ENCODE data around the gene C11orf97.
"Not testable (repeated sequence)": the region's sequence is repeated elsewhere in the genome, so short reads cannot be mapped to it uniquely, and the experiment has no call there.

C11orf97 gene

DNA sequence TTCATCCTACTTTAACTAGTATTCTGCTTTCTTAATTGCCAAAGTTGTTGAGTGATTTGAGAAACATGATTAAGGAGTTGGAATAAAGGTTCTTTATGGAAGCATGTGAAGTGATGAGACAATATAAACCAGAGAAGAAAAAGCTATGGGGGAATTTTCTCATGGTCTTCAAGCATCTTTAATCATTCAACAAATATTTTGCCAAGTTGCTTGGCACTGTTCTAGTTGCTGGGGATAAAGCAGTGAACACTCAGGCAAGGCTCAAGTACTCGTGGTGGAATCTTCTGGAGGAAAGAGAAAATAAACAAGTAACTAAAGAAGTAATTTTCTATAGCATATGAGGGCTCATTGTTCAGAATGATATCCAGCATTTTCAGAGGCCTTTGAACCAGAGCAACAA lies 45.7 kb downstream of the C11orf97 start:
- FAIRE-seq, result no peak

DNA sequence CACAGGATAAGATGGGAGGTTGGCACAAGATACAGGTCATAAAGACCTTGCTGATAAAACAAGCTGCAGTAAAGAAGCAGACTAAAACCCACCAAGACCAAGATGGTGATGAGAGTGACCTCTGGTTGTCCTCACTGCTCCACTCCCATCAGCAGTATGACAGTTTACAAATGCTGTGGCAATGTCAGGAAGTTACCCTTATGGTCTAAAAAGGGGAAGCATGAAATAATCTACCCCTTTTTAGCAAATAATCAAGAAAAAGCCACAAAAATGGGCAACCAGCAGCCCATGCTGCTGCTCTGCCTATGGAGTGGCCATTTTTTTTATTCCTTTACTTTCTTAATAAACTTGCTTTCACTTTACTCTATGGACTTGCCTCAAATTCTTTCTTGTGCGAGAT lies 46.2 kb downstream of the C11orf97 start:
- FAIRE-seq, result no peak

DNA sequence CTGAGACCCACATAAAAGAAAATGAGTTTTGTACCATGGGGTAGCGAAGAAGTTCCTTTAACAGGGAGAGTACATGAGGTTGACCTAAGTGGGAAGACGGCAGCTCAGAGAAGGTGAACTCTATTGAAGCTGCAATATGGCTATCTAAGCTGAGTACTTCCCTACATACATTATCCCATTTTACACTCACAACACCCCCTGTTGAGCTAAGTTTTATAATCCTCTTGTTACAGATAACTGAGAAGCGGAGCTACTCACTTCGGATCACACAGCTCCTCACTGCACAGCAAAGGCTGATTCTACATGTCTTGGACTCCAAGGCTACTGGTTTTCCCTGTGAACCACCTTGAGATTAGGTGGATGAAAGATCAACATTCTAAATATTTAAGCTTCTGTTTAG lies 46.7 kb downstream of the C11orf97 start:
- FAIRE-seq, result no peak

DNA sequence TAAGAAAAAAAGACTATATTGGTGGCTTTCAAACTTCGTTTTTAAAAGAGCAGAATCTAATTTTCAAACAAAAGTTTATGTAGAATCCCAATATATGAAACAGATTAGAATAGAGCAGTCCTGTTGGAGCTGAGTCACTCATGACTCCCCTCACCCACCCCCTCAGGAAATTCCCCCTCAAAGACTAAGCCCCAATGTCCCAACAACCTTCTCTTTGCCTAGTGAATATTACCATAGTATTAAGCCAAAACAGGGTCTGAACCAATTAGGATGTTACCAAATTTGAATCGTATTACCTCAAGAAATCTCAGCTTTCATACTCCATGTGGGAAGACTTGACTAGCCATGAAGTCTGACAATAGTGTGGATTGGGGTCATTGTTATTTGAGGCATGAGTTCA lies 47.1 kb downstream of the C11orf97 start:
- no peak for FAIRE-seq

DNA sequence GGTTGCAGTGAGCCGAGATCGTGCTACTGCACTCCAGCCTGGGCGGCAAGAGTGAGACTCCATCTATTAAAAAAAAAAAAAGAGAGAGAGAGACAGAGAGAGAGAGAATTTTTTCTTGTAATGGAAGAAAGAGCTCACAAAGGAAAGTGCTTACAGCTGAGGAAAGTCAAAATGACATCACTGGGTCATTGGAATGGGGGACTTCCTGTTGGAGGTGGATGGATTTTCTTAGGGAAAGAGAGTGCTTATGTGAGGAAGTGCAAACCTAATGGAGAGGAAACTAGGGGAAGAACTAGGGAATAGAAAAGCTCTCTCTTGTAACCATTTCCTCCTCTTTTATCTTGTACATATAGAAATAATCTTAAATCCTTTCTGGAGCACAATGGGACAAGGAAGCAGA lies 48.6 kb downstream of the C11orf97 start:
- FAIRE-seq, result no peak

DNA sequence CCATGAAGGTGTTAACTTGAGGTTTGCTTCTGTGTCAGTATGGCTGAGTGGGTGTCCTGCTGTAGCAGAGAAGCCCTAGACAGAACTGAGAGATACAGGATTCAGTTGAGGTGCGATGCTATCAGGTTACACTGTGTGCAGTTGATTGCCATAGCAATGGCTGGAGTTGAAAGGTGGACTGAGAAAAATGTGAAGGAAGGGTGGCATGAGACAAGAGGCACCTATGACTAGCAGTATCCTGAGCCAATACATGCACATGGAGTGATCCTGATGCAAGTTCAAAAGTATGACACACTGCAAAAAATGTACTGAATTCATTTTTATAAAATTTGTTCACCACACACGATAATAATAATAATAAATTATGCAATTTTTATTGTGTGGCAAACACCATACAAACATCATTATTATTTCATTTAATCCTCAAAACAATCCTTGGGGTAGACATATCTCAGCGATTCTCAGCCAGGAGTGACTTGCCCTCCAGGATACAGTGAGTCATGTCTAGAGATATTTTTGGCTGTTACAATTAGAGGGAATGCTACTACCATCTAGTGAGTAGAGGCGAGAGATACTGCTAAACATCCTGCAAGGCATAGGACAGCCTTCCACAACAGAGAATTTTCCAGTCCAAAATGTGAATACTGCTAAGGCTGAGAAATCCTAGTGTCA lies 51.1 kb downstream of the C11orf97 start:
- no peak for FAIRE-seq

DNA sequence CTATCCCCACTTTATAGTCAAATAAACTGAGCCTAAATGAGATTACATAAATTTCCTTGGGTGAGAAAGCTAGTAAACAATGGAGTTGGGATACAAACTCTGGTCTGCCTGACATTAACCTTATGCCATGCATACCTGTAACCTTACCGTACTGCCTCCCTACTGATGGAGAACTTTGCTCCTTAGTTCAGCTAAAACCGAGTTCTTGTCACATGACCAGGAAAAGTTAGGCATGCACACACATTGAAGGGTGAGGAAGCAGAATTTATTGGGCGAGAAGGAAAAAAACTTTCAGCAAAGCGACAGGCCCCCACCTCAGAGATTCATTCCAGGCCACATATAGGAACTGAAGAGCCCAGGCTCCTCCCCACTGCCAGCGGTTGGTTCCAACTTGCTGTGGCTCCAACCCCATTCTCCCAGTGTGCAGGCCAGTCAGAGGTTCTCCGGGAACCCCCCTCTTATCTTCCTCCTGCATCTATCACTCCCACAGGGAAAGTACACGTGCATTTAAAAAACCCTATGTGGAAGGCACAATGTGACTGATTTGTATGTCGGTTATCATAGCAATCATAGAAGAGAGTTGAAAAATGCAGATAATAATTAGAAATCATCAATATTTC lies 51.7 kb downstream of the C11orf97 start:
- FAIRE-seq, result no peak

DNA sequence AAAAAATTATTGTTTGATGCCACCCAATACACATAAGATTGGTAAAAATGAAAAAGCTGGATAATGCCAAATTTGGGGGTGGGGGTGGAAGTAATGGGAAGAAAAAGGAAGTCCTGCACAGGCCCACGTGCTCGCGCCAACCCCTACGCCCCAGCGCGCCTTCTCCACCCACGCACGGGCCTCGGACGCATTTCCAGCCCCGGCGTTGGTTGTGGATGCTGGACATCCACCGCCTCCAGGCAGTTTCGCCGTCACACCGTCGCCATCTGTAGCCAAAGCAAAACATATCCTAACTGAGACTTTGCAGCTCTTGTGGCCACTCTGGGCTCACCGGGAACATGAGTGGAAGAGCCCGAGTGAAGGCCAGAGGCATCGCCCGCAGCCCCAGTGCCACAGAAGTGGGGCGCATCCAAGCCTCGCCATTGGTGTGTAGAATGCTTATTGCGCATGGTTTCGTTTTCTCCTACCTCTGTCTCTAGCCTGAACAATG lies 55.0 kb downstream of the C11orf97 start, which contains the start of gene PIWIL4:
TSS of gene PIWIL4 (plus strand) at position 188 of the 490 bp plus-strand sequence. CDS start at position 339, 151 bp downstream.
- no peak for FAIRE-seq

DNA sequence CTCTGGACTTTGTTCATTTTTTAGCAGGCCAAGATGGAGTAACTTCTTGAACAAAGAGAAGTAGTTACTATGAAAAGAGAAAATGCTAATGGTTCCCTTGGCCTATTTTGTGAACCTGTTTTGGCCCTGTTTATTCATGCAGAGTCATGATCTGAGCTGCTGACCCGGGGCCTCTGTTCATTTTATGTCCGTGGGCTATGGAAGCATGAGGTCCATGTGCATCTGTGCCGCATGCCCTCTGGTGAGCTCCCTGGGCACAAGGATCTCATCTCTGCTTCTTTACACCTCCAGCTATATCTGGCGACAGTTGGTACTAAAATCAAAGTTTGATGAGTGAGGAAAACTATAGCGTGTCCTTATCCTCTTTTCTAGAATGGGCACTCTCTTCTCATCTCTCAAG lies 55.9 kb downstream of the C11orf97 start:
- FAIRE-seq, result no peak

DNA sequence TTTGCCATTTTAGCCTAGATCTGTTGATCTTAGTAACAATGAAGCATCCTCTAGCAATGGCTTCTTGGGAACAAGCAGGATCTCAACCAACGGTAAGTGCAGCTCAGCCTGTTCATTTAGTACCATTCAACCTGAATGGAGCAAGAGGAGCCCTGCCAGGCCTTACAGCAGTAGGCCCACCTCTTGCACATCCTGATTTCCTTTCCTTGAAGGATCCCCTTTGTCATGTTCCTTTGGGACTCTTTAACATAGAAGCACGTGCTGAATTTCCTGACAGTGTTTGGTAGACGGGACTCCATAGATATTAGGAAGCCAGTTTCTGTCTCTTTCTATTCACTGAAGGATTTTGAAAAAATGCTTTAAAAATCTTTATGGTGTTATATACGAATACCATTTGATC lies 56.5 kb downstream of the C11orf97 start:
- no peak for FAIRE-seq

DNA sequence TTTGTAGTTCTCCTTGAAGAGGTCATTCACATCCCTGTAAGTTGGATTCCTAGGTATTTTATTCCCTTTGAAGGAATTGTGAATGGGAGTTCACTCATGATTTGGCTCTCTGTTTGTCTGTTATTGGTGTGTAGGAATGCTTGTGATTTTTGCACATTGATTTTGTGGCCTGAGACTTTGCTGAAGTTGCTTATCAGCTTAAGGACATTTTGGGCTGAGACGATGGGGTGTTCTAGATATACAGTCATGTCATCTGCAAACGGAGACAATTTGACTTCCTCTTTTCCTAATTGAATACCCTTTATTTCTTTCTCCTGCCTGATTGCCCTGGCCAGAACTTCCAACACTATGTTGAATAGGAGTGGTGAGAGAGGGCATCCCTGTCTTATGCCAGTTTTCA lies 60.7 kb downstream of the C11orf97 start:
- not testable (repeated sequence) for FAIRE-seq

DNA sequence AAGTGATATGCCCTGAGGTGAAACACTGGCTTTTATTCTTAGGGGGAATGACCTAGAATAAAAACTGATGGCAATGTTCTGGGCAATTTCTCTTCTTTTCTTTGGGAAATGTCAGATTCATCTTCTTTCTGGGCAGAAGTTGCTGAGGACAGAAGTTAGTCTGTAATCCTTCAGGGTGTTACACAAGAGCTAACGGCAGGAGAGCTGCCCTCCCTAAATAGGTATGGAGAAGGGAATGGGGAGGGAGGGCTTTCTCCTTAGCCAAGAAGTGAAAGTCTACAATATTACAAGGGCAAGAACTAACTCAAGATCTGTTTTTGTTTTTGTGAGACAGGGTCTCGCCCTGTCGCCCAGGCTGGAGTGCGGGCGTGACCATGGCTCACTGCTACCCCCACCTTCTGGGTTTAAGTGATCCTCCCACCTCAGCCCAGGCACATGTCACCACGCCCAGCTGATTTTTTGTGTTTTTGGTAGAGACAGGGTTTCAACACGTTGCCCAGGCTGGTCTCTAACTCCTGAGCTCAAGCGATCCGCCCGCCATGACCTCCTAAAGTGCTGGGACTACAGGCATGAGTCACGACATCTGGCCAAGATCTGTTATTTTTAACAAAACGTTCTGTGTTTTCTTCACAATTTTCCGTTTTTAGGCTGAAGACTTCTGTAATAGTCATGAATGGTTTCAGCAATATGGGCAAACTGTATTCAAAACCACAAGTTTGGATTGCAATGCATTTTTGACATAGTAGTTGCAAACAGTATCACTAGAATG lies 62.1 kb downstream of the C11orf97 start:
- FAIRE-seq, result no peak

DNA sequence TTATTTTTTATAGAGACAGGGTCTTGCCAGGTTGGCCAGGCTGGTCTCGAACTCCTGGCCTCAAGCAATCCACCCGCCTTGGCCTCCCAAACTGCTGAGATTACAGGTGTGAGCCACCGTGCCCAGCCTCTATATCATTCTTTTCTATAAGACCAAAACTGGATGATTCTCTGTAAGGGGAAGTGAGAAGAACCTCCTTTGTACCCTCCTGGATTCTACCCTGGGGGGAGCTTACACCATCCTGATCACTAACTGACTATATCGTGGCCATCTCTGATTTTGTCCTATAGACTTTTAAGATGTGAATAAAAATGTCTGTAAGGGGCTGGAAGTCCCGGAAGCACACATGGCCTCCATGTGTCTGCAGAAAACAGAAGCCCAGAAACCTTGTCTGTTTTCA lies 64.0 kb downstream of the C11orf97 start:
- no peak for FAIRE-seq

DNA sequence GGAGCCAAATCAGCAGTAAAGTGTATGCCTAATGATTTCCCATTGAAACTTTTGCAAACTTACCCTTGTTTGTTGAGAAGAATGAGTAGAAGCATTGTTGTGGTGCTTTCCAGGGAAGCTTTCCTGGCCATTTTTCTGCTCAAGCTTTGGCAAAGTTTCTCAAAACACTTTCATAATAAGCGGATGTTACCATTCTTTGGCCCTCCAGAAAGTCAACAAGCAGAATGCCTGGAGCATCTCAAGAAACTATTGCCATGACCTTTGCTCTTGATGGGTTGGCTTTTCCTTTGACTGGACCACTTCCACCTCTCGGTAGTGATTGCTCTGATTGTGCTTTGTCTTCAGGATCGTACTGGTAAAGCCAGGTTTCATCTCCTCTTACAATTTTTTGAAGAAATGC lies 65.6 kb downstream of the C11orf97 start:
- FAIRE-seq, result peak; percentile 64
